ENCODE data around the gene ZNF865. TPM values are rescaled to one million over a fixed set of nuclear protein-coding genes. Genes with fewer than 3 reads are reported as not detected.
A peak's percentile ranks its signal among the peaks of the same experiment; 100 is the strongest.

The ZNF865 gene
- total and polyA plus RNA-seq, 2 donors (not counting 1 experiment from before 2014, with no cell fraction given): 11.3 to 22.7 TPM

GRCh38 chr19:55649268-55650125 lies 44.0 kb downstream of the ZNF865 start:
- intact Hi-C loops (cut with micrococcal nuclease): no loop called here
- peaks cover 50% of the 10 kb centered on the region for H3K4me1 Mint-ChIP-seq
- Histone ChIP-seq H3K9me3 (ENCODE audit: control extremely low read depth in 1 of 3, control insufficient read depth in 2 of 3, insufficient read depth in 1 of 3, low read length in 2 of 3) (no peaks in the 10 kb centered on the region), H3K4me2 (replicated peaks; ENCODE audit: low read depth, low read length, poor library complexity, severe bottlenecking) (peak overlapping the region; percentile 86), H3K4me3 (ENCODE audit: control extremely low read depth in 1 of 5, extremely low read depth in 1 of 5, insufficient read depth in 1 of 5, low read depth in 2 of 5, low read length in 4 of 5) (peak overlapping the region in 4 of 5 experiments; percentile 79 to 96 (median 92)), H3K4me1 (ENCODE audit: control insufficient read depth in 2 of 2, insufficient read depth in 2 of 2, low read length in 2 of 2) (peaks cover 32 to 47% of the 10 kb centered on the region in 2 donors), H3K27me3 (replicated peaks in 1 of 4; ENCODE audit: control extremely low read depth in 1 of 4, control insufficient read depth in 3 of 4, insufficient read depth in 4 of 4, low read length in 3 of 4) (no peaks in the 10 kb centered on the region), H3K27ac (ENCODE audit: low read length in 2 of 2) (peak overlapping the region; percentile 65 to 79), H2AFZ (ENCODE audit: insufficient read depth, low read depth, low read length, poor library complexity, severe bottlenecking) (peak overlapping the region; percentile 84), H4K20me1 (ENCODE audit: control insufficient read depth, insufficient read depth, low read length, poor library complexity, severe bottlenecking) (peaks cover 10% of the 10 kb centered on the region), H3K36me3 (replicated peaks in 1 of 2; ENCODE audit: control extremely low read depth in 1 of 2, control insufficient read depth in 1 of 2, extremely low read depth in 1 of 2, insufficient read depth in 2 of 2, low read length in 1 of 2) (peaks cover 0 to 36% of the 10 kb centered on the region in 2 experiments), H3K79me2 (ENCODE audit: control insufficient read depth, insufficient read depth, low read length) (peaks cover 39% of the 10 kb centered on the region), H3K9ac (ENCODE audit: low read length) (peak overlapping the region; percentile 85)
- TF ChIP-seq CTCF (IDR thresholded peaks at IDR 0.05) (no peak), EZH2 (IDR thresholded peaks at IDR 0.05; ENCODE audit: borderline replicate concordance, insufficient read depth, low read depth, low read length, poor library complexity, severe bottlenecking) (no peak)
- POLR2A ChIA-PET: interaction anchor here (0.6 to 2.0 kb wide), 8 partner anchors 10 to 188 kb away, joined by 3 to 8 read pairs (median 4); partner anchors contain the start of genes ISOC2 and ZNF784
- DNase-seq: no peak
- no peak for ATAC-seq (ENCODE audit: low read depth)
- CTCF ChIA-PET: interaction anchor here (7.2 kb wide), 1 partner anchor 14 kb away, joined by 131 read pairs; no protein-coding TSS in a partner anchor
- peak overlapping the region; percentile 86 for H3K27ac Mint-ChIP-seq
- peak overlapping the region; percentile 83 for H3K4me3 Mint-ChIP-seq
- H3K27me3 Mint-ChIP-seq: no peaks in the 10 kb centered on the region
- 67% methylated on average over 16 of the region's 17 CpGs for WGBS (ENCODE audit: insufficient coverage)
- no peaks in the 10 kb centered on the region for H3K9me3 Mint-ChIP-seq (ENCODE audit: insufficient read depth)
